Stimulated activated CD8-positive, alpha-beta memory T cell treated with anti-CD3 and anti-CD28 coated beads, Interleukin-2, amount 100 ng/mL, for 48 hours (primary cell): ENCODE data around the gene USP7.

Source experiments
- DNase-seq, 2 donors: peaks; one replicate each; pipeline ENCODE4 v3.0.0-alpha.2; 2020; ENCODE audit warnings: low read depth in 2 of 2

Gene USP7

DNA sequence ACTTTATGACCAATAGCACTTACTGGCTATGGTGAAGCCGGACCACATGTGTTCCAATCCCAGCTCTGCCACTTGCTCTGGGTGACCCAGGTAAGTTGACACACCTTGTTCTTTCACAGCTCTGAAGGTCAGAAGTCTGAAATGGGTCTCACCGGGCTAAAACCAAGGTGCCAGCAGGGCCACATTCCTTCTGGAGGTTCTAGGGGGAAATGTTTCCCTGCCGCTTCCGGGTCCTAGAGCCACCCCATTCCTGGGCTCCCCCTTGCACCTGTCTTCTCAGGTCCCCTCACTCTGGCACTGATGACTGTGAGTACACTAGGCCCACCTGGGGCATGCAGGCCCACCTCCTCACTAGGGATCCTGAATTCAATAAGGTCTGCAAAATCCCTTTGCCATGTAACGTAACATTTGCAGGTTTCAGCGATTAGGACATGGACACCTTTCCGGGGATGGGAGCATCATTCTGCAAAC, 11.4 kb downstream of the USP7 start:
- DNase-seq, result no peak

- DNase-seq, result no peak
Observed at GRCh38 chr16:8951447-8952280, 12.0 kb downstream of the USP7 start.

DNA sequence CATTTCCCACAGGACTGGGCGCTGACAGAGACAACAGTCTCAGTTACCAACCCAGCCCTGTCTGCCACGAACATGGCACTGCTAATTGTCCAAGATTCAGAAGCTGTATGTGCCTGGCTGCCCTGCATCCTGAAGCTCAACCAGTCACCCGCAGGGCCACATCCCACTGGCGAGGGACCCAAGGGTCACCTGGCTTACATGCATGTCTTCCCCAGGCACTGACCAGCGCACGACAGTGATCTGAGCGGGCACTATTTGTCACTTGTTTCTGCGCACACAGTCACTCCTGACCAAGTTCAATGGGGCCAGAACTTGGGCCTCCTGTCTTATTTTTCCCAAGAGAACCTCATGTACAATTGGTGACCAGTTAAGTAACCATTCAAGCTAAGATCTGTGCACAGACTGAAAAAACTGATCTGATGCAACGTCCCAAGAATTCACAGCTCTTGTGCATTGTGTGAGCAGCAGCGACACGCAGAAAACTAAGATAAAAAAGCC, 13.1 kb downstream of the USP7 start:
- no peak for DNase-seq

DNA sequence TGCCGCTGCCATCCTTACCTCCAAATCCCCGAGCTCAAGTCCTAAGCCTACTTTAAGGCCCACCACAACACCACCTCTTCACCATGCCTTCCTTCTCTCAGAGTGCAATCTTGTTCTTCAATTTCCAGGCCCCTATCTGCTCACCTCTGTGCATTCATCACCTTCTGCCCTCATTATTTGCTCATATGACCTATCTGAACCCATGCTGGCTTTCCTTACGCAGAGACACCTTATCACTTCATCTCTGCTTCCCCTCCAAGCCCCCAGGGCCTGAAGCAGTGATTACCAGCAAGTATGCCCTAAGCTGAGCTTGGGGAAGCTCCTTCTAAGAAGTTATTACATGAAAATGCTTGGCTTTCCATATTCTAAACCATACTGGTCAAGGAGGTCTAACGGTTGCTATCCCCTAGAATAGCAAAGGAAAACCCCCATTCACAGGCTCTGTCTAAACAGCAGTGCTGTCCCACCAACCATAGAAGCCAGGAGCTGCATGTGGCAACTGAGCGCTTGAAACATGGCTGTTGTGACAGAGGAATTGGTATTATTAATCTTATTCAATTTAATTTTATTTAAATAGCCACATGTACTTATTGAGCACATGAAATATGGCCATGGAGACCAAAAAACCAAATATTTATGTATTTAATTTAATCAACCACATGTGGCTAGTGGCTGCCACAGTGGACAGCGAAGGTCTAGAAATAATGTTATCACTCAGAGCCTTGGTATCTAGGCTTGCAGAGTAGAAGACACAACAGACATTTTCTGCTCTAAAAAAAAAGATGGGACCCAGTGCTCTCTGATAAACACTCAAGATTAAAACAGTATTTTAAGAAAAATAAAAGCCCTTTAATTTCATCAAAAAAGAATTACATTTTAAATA, 13.9 kb downstream of the USP7 start:
- no peak for DNase-seq

DNA sequence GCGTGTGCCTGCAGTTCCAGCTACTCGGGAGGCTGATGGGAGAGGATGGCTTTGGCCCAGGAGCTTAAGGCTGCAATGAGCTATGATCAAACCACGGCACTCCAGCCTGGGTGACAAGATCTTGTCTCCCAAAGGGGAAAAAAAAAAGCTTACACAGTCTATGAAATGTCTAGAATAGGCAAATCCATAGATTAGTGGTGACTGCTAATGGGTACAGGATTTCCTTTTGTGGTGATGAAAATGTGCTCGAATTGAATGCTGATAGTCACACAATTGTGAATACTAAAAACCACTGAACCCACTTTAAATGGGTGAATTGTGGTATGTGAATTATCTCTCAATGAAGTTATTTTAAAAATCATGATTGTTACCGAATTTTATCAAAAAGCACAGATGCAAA, 14.9 kb downstream of the USP7 start:
- DNase-seq, result no peak

DNA sequence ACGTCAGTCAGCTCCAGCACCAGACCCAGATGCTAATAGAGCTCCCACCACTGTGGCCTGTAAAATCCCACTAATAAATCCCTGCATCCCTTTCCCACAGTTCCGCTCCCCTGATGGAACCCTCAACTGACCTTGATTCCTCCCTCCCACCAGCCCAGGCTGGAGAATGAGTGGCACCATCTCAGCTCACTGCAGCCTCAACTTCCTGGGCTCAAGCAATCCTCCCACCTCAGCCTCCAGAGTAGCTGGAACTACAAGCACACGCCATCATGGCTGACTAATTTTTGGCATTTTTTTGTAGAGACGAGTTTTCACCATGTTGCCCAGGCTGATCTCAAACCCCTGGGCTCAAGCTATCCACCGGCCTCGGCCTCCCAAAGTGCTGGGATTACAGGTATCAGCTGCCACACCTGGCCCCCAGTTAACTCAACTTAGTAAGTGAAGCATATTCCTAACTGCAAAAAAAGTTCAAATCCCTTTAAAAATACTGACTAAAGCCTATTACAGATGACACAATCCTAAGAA, 15.6 kb downstream of the USP7 start:
- DNase-seq, result no peak

DNA sequence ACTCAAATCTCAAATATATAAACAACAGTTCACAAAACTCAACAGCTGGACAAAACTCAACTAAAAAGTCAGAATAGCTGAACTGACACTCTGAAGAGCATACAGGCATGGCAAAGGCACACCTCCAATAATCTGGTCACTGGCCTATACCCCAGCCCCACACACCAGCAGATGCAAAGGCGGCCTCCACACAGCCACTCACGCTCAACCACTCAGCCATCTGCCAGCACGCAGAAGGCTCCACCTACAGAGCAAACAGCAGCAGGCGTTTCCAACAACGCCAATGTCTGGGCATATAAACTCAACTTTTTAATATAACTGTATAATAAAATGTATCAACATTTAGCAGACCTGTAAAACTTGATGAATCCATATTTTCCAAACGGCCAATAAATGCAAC, 17.2 kb downstream of the USP7 start:
- DNase-seq, result no peak

- no peak for DNase-seq
Observed at GRCh38 chr16:8945626-8946296, 17.9 kb downstream of the USP7 start.

DNA sequence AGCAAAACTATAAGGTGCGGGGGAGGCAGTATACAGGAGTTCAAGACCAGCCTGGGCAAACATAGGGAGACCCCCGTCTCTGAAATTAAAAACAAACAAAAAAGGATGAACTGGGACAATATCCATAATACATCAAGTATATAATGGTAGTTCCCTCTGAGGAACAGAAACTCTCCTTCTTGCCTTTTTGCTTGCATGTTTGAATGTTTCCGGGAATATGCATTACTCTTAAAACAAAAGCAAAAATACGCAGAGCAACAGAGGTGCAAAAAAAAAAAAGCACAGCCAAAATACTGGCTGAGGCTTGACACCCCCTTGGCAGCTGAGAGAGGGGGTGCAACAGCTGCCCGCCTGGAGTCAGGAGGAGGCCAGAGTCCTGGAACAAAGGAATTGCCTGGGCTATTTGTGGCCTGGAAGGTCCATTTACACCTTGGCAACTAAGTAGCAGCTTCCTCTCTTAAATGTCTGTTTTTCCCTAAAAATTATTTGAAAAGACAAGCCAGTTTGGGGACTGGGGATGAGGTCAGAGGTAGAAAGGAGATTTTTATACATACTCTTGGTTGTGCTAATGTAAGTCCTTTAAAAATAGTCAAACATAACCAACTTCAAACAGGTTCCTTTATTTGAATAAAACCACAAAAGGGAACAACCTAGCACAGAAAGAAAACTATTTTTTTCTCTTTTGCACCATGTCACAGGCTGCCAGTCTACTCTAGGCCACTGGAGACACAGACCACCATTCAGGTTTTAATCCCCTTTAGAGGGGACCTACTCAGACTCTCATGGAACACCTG, 19.5 kb downstream of the USP7 start:
- DNase-seq, result no peak

DNA sequence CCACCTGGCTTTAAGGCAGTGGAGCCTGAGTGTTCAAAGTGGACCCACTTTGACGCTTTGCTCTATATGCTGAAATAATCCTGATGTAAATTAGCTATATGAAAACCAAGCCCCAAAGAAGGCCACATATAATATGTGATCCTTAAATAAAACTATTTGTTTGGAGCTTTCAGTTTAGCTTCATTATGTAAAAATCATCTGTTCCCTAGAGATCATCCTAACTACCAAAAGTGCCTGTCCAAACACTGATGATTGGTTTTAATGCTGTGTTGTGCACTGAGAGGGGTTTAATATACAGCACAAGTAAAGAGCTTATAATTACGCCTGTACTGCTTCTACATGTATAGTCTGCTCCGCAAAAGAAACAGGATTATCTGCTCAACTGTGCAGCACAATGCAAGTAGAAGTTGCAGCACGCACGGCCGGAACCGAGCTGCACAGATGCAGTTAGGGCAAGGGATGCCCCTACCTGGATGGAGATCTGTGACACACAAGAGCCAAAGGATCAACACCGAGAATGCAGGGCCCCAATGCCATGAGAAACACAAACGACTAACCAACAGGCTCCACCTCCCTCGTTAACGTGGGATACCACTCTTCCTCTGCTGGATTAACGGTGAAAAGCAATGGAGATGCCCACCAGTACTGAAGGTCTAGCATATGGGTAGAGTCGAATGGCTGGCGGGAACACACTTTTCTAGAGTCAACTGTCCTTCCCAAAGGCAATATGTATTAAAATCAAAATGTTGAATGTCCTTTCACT, 20.5 kb downstream of the USP7 start:
- DNase-seq, result no peak

DNA sequence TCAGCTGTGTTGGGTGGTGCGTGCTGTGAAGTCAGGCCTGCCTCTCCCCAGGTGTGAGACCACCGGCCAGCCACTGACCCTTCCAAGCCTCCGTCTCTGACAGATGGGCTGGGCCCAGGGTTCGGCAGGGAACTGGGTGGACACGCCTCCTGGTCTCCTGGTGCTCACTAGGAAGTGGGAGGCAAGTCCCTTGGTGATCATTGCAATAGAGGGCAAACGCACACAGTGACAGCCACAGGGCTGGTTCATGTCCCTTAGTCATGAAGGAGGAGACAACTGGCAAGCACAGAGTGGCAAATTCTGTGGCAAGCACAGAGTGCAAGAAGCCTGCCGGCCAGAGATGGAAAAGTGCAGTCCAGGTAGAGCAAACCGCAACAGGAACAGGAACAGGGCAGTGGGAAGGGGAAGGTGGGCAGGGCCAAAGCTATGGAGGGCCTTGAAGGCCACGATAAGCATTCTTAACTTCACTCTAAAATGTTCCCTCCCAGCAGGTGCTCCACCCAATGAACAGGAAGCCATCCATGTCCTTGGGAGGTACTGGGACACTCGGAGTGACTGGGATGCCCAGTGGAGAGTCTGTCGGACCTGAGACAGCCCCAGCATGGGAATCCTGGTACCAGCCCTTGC, 21.9 kb downstream of the USP7 start:
- no peak for DNase-seq

DNA sequence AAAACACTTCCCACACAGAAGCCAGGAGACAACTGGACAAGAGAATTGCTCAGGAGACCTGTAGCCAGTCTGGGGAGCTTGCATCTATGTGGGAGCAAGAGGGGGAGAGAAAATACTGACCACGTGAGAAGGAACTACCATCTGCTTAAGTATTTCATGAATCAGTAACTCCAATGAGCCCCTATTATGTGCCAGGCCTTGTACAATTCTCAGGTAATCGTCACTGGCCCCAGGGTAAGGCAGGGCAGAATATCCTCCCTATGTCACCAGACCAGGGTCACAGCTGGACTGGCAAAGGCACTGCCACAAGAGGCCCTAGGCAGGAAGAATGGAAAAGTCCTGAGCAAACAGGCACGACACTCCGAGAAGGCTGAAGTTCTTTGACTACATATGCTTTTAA, 25.9 kb downstream of the USP7 start:
- no peak for DNase-seq

GRCh38 chr16:8936421-8936820, 27.3 kb downstream of the USP7 start:
- DNase-seq, result peak; percentile 60 to 76

- DNase-seq, result no peak
Observed at GRCh38 chr16:8935989-8936388, 27.7 kb downstream of the USP7 start.

DNA sequence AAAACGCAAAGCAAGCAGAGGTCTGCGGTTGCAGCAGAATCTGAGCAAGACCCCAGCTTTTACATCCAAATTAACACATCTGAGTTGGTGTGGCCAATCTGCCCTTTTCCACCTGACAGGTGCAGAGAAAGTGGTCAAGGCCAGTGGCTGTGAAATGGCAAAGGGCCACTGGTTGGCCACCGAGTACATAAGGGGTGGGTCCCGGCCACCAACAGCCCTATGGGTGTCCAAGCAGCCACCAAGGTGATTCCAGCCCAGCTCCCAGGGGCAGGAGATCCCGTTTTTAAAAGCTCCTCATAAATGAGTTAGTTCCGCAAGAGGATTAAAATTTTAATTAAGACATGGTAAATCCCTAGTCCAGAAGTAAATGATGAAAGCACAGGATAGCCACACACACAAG, 29.1 kb downstream of the USP7 start:
- no peak for DNase-seq

- no peak for DNase-seq
Observed at GRCh38 chr16:8931859-8932258, 31.8 kb downstream of the USP7 start.

- DNase-seq, result no peak
Observed at GRCh38 chr16:8929086-8929748, 34.5 kb downstream of the USP7 start.

DNA sequence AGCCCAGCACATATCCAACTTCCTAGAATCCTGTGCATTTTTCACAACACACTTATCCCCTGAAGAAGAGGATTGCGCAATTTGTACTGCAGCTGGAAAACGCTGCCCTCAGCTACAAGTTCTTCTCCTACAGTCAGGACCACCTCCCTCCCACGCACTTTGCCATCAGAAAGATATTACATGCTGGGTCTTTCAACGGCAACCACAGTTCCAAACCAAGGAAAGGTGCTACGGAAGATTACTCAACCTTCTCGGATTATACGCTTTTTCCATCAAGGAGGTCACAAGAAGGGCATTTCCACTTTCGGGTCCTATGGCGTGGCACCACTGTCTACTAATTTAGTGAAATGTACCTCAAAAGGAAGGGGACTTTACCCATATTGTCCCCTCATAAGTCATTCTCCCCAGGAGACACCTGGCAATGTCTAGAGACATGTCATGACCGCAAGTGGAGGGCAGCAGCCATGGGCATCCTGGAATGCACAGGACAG, 35.2 kb downstream of the USP7 start:
- DNase-seq, result peak; percentile 26 to 39

- no peak for DNase-seq
Observed at GRCh38 chr16:8926827-8927226, 36.9 kb downstream of the USP7 start.
